ENCODE measurements around the gene ANK3.

ANK3 gene

GRCh38 chr10:60413306-60414012, 23.8 kb upstream of the ANK3 start:
- no peak for DNase-seq (ENCODE audit: low read depth in 2 of 2)

GRCh38 chr10:60410970-60411369, 21.3 kb upstream of the ANK3 start:
- no peak for DNase-seq (ENCODE audit: low read depth in 2 of 2)

- DNase-seq (ENCODE audit: low read depth in 2 of 2): no peak
These were observed 19.5 kb upstream of the ANK3 start for GRCh38 chr10:60409202-60409601.

- no peak for DNase-seq (ENCODE audit: low read depth in 2 of 2)
These were observed 16.5 kb upstream of the ANK3 start for GRCh38 chr10:60406182-60406581.

GRCh38 chr10:60405172-60405571, 15.5 kb upstream of the ANK3 start:
- no peak for DNase-seq (ENCODE audit: low read depth in 2 of 2)

- DNase-seq (ENCODE audit: low read depth in 2 of 2): no peak
These were observed 13.6 kb upstream of the ANK3 start for GRCh38 chr10:60403168-60403873.

- DNase-seq (ENCODE audit: low read depth in 2 of 2): no peak
These were observed 10.7 kb upstream of the ANK3 start for GRCh38 chr10:60400366-60400765.

GRCh38 chr10:60399328-60399727, 9.7 kb upstream of the ANK3 start:
- no peak for DNase-seq (ENCODE audit: low read depth in 2 of 2)

- DNase-seq (ENCODE audit: low read depth in 2 of 2): no peak
These were observed 8.1 kb upstream of the ANK3 start for GRCh38 chr10:60397792-60398191.

GRCh38 chr10:60396766-60397165, 7.1 kb upstream of the ANK3 start:
- no peak for DNase-seq (ENCODE audit: low read depth in 2 of 2)

- no peak for DNase-seq (ENCODE audit: low read depth in 2 of 2)
These were observed 6.0 kb upstream of the ANK3 start for GRCh38 chr10:60395711-60396110.

GRCh38 chr10:60394446-60394845, 4.8 kb upstream of the ANK3 start:
- no peak for DNase-seq (ENCODE audit: low read depth in 2 of 2)

- DNase-seq (ENCODE audit: low read depth in 2 of 2): no peak
These were observed 550 bp upstream of the ANK3 start for GRCh38 chr10:60390224-60390626.

GRCh38 chr10:60388709-60389301, 870 bp downstream of the ANK3 start:
- no peak for DNase-seq (ENCODE audit: low read depth in 2 of 2)

GRCh38 chr10:60388116-60388625, 1.5 kb downstream of the ANK3 start:
- no peak for DNase-seq (ENCODE audit: low read depth in 2 of 2)

GRCh38 chr10:60387531-60387930, 2.1 kb downstream of the ANK3 start:
- DNase-seq (ENCODE audit: low read depth in 2 of 2): no peak

- no peak for DNase-seq (ENCODE audit: low read depth in 2 of 2)
These were observed 4.3 kb downstream of the ANK3 start for GRCh38 chr10:60385399-60385738.

- no peak for DNase-seq (ENCODE audit: low read depth in 2 of 2)
These were observed 4.8 kb downstream of the ANK3 start for GRCh38 chr10:60384708-60385398.

- no peak for DNase-seq (ENCODE audit: low read depth in 2 of 2)
These were observed 5.7 kb downstream of the ANK3 start for GRCh38 chr10:60384011-60384410.

- DNase-seq (ENCODE audit: low read depth in 2 of 2): no peak
These were observed 6.6 kb downstream of the ANK3 start for GRCh38 chr10:60382946-60383681.

- DNase-seq (ENCODE audit: low read depth in 2 of 2): no peak
These were observed 8.9 kb downstream of the ANK3 start for GRCh38 chr10:60380781-60381180.

GRCh38 chr10:60377955-60378354, 11.7 kb downstream of the ANK3 start:
- no peak for DNase-seq (ENCODE audit: low read depth in 2 of 2)
